A673 (cell line): Measurements from ENCODE around the gene WNK2. TPM values are rescaled to one million over a fixed set of nuclear protein-coding genes. Genes with fewer than 3 reads are reported as not detected.

Experiments used
- BruUV-seq: library from RNA; stranded (reverse); fragments of 400-500 nt; replicated peaks from 2 replicates; lab custom pipeline; 2021; lab: Mats Ljungman, UMichigan
- CTCF ChIA-PET: fragments of 300-600 bp; sonication (Branson Sonifier 250); formaldehyde crosslinking; loops from one replicate; lab custom pipeline; 2022; ENCODE audit warnings: antibody characterized with exemption; lab: Charles Lee
- POLR2A ChIA-PET: fragments of 300-600 bp; sonication (Branson Sonifier 250); formaldehyde crosslinking; loops from one replicate; lab custom pipeline; 2022; ENCODE audit warnings: antibody characterized with exemption; ENCODE audit not compliant: low non-redundant PET; lab: Charles Lee
- DNase-seq: peaks from one replicate; pipeline ENCODE4 v3.0.0-alpha.2; 2015; ENCODE audit warnings: low spot score
- H3K27ac ChIP-seq: fragments of 200-600 bp; sonication (generic); 2 replicates; pipeline ENCODE4 v1.5.1; 2016; ENCODE audit warnings: mixed run types, low read depth, mild to moderate bottlenecking, mixed read lengths, antibody characterized with exemption, low read length; ENCODE audit not compliant: poor library complexity, severe bottlenecking
- H3K27me3 ChIP-seq: fragments of 200-600 bp; sonication (generic); replicated peaks from 2 replicates; pipeline ENCODE4 v1.6.1; 2017; ENCODE audit warnings: mixed run types, low read depth, mild to moderate bottlenecking, mixed read lengths, antibody characterized with exemption, low read length; ENCODE audit not compliant: insufficient read depth, poor library complexity
- H3K36me3 ChIP-seq: fragments of 200-600 bp; sonication (generic); 2 replicates; pipeline ENCODE4 v1.6.1; 2016; ENCODE audit warnings: mixed run types, mild to moderate bottlenecking, mixed read lengths, antibody characterized with exemption, low read length; ENCODE audit not compliant: insufficient read depth, poor library complexity, severe bottlenecking
- H3K4me1 ChIP-seq: fragments of 200-600 bp; sonication (generic); 2 replicates; pipeline ENCODE4 v1.6.1; 2017; ENCODE audit warnings: mixed run types, mild to moderate bottlenecking, mixed read lengths, antibody characterized with exemption, low read length; ENCODE audit not compliant: insufficient read depth, poor library complexity, severe bottlenecking
- H3K4me3 ChIP-seq: fragments of 200-600 bp; sonication (generic); 2 replicates; pipeline ENCODE4 v1.5.1; 2016; ENCODE audit warnings: low read depth, mixed run types, mild to moderate bottlenecking, mixed read lengths, low read length; ENCODE audit not compliant: poor library complexity, severe bottlenecking
- H3K9me3 ChIP-seq: fragments of 200-600 bp; sonication (generic); 2 replicates; pipeline ENCODE4 v1.6.1; 2016; ENCODE audit warnings: mixed run types, low read depth, mild to moderate bottlenecking, mixed read lengths, antibody characterized with exemption, low read length; ENCODE audit not compliant: poor library complexity, severe bottlenecking
- CTCF ChIP-seq: fragments of 300-800, 200-600 bp; sonication (generic); conservative IDR thresholded peaks from 2 replicates; pipeline ENCODE4 v1.5.1; 2017; ENCODE audit warnings: low read depth, mild to moderate bottlenecking, antibody characterized with exemption, low read length, moderate library complexity, mixed read lengths
- EZH2 ChIP-seq: fragments of 200-600 bp; sonication (generic); IDR thresholded peaks from 2 replicates; pipeline ENCODE4 v1.6.1; 2017; ENCODE audit warnings: borderline replicate concordance, low read depth, mild to moderate bottlenecking, mixed read lengths, antibody characterized with exemption, low read length; ENCODE audit not compliant: poor library complexity, severe bottlenecking
- intact Hi-C: fragments of 100-400 bp; cut with micrococcal nuclease; formaldehyde crosslinking; loops from one replicate; pipeline ENCODE4 v1.10.0; 2022; ENCODE audit not compliant: unreplicated experiment
- total RNA-seq: library from RNA; stranded (reverse); gene quantifications from 2 replicates; pipeline ENCODE4 v1.2.3, GENCODE V29; 2021

WNK2 gene
- total RNA-seq, 1 experiment from 2014 or later, result 9.6 TPM

GRCh38 chr9:93261281-93261680 lies 77.3 kb downstream of the WNK2 start:
- H3K27me3 ChIP-seq, result no peaks in the 10 kb centered on the region
- DNase-seq, result no peak
- POLR2A ChIA-PET, result no interaction called here
- H3K27ac ChIP-seq, result no peak overlapping the region
- CTCF ChIA-PET, result no interaction called here
- H3K4me1 ChIP-seq, result no peaks in the 10 kb centered on the region
- intact Hi-C loops, result no loop called here
- H3K36me3 ChIP-seq, result no peaks in the 10 kb centered on the region
- H3K4me3 ChIP-seq, result no peak overlapping the region
- no peaks in the 10 kb centered on the region for H3K9me3 ChIP-seq
- BruUV-seq, result no TSS peak
- no peak for TF ChIP-seq EZH2
- no peak for TF ChIP-seq CTCF

DNA sequence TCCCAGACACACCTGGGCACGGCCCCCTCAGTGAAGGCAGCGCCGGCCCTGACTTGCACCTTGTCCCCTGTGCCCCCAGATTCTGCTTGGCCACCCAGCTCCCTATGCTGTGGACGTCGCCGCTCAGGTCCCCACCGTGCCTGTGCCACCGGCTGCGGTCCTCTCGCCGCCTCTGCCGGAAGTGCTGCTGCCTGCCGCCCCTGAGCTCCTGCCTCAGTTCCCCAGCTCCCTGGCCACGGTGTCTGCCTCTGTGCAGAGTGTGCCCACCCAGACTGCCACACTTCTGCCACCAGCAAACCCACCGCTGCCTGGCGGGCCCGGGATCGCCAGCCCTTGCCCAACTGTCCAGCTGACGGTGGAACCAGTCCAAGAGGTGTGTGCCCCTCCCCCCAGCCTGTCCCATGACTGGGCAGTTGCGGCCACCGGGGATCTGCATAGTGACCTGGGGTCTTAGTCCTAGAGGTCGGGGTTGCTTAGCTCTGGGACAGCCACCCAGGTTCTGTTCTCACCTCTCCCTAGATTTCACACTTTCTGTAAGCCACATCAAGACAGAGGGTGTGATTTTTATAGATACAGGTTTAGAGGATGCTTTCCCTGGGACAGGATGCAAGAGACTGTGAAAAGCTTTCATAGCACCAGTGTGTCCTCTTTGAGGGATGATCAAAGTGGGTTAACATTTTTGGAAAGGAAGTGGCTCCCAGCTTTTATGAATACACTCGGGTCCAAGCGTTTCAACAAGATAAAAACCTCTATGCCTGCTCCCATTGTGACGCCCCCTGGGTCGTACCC lies 78.0 kb downstream of the WNK2 start:
- no peaks in the 10 kb centered on the region for H3K4me1 ChIP-seq
- TF ChIP-seq EZH2, result no peak
- TF ChIP-seq CTCF, result no peak
- no peak overlapping the region for H3K27ac ChIP-seq
- no peaks in the 10 kb centered on the region for H3K9me3 ChIP-seq
- no peak overlapping the region for H3K4me3 ChIP-seq
- ChIA-PET POLR2A (no interaction called here), CTCF (no interaction called here)
- no peak for DNase-seq
- intact Hi-C loops, result no loop called here
- H3K27me3 ChIP-seq, result no peaks in the 10 kb centered on the region
- no peaks in the 10 kb centered on the region for H3K36me3 ChIP-seq
- BruUV-seq, result no TSS peak

- no peak for DNase-seq
- CTCF ChIA-PET, result no interaction called here
These were observed 78.8 kb downstream of the WNK2 start for GRCh38 chr9:93262537-93263310.

More at GRCh38 chr9:93262537-93263310, 78.8 kb downstream of the WNK2 start:
- Histone ChIP-seq H3K36me3 (no peaks in the 10 kb centered on the region), H3K4me3 (no peak overlapping the region), H3K9me3 (no peaks in the 10 kb centered on the region), H3K4me1 (no peaks in the 10 kb centered on the region), H3K27ac (no peak overlapping the region), H3K27me3 (no peaks in the 10 kb centered on the region)
- TF ChIP-seq CTCF (no peak), EZH2 (no peak)
- intact Hi-C loops, result no loop called here
- BruUV-seq, result no TSS peak
- POLR2A ChIA-PET, result no interaction called here
